ENCODE measurements around the gene TNFRSF11A.

DNA sequence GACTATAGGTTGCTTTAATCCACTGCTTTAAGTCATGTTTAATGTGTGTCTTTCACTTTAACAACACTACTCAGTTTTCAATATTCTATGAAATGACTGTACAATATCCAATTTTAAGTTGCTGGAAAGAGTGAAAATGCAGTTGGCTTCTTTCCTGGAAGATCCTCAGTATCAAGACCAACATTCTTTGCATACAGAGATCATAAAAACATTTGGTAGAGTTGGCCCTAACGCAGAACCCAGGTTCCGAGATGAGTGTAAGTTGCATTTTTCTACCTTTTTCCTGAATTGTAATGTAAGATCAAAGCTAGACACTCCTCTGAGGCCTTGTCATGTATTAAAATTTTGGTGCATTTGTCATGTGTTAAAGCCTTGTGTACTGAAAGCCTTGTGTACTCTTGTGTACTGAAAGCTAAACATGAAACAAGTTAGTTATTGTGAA, 42.9 kb upstream of the TNFRSF11A start:
- no peak for TF ChIP-seq POLR2A (IDR thresholded peaks at IDR 0.05)
- TF ChIP-seq POLR2AphosphoS5 (IDR thresholded peaks at IDR 0.05) = no peak

Data from spleen (tissue), 3 donors.